ENCODE data around the gene FAM107A.

FAM107A gene

GRCh38 chr3:58591517-58592510 is 14.6 kb upstream of the FAM107A start:
- no peak for DNase-seq

DNA sequence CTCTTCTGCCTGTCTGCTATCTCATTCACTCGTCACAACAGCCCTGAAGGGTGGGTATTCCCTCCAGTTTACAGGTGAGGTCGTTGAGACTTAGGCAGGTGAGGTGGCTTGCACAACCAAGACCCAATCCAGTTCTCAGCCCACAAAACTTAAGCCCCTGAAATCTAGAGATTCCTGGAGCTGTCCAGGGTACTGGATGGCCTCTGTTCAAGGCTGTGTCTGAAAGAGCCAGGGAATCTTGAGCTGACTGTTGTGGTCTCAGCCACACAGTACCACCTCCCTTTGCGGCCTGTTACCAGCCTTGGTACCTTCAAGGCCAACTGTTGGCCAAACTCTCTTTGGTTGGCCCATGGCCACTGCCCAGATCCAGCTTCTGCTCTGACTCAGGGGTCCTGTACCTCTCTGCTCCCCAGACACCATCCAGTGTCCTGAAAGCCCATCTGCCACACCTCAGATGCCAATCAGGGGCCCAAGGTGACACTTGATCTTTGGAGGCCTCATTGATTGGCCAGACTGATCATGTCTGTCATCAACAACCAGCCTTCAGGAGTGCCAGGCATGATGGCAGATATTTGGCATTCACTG is 10.9 kb upstream of the FAM107A start:
- DNase-seq, result peak; percentile 48

- peak; percentile 62 for DNase-seq
Observed at GRCh38 chr3:58586776-58587192, 9.6 kb upstream of the FAM107A start.

GRCh38 chr3:58585994-58586393 is 8.8 kb upstream of the FAM107A start:
- peak; percentile 51 for DNase-seq

GRCh38 chr3:58585005-58585786 is 8.0 kb upstream of the FAM107A start:
- DNase-seq, result peak; percentile 89

GRCh38 chr3:58584690-58585004 is 7.5 kb upstream of the FAM107A start:
- no peak for DNase-seq

GRCh38 chr3:58581328-58582091 is 4.3 kb upstream of the FAM107A start:
- DNase-seq, result peak; percentile 88

- no peak for DNase-seq
Observed at GRCh38 chr3:58580826-58581327, 3.7 kb upstream of the FAM107A start.

DNA sequence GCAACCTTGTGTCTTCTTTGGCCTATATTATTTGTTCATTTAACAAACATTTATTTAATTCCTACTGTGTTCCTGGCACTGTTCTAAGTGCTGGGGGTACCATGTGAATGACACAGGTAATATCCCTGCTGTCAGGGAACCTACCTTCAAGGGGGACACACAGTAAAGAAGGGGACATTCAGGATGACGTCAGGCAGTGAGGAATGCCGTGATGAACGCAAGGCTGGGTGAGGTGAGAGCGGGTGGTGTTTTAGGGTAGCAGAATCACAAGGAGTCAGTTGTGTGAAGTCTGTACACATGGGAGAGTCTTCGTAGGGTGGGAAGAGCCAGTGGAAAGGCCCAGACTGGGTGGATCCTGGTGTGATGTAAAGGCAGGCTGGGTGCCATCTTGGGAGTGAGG is 1.7 kb upstream of the FAM107A start:
- no peak for DNase-seq

DNA sequence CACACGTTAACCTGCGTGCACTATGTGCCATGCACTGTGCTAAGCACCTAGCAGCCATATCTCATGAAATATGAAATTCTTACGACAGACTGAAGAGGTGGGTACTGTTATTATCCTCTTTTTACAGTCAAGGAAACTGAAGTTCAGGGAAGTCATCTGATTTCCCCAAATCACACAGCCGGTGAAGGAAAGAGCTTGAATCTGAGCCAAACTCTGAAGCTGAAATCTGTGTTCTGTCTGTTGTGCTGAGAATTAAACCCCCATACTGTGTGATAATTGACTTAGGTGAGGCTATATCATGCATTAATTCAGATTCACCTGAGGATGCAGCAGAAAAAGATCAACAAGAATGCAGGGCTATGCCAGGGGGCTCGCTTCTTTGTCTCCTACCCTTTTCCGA is 475 bp downstream of the FAM107A start:
- no peak for DNase-seq

- DNase-seq, result no peak
Observed at GRCh38 chr3:58575971-58576652, 1.1 kb downstream of the FAM107A start.

- no peak for DNase-seq
Observed at GRCh38 chr3:58574682-58575081, 2.5 kb downstream of the FAM107A start.

DNA sequence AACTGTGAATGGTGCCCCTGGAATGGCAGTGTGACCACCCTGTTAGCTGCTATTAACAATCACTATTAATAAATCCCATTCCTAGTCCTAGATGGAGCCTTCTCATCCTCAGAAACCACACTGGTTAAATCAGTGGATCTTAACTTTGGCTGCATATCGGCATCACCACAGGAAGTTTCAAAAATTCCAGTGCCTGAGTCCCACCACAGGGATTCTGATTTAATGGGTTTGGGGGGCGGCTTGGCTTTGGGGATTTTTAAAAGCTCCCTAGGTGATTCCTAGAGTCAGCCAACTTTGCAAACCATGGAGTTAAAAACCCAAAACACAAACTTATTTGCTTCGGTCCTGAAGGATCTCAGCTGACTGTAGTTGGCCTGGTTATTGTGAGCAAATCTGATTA is 3.1 kb downstream of the FAM107A start:
- DNase-seq, result no peak

DNA sequence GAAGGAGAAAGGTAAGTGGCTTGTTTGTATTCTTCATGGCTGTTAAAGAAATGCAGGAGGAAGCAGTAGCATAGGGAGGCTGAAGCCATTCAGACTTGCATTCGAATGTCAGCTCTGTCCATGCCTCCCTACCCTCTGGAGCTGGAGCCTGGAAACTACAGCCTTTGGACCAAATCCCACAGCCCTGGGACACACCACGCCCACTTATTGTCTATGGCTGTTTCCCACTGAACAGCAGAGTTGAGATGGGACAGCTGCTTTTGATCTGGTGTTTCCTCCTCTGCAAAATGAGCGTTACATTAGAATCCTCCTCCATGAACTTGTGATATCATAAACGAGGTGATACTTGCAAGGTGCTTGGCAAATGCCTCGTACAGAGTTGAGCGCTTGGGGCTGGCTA is 3.6 kb downstream of the FAM107A start:
- DNase-seq, result no peak

DNA sequence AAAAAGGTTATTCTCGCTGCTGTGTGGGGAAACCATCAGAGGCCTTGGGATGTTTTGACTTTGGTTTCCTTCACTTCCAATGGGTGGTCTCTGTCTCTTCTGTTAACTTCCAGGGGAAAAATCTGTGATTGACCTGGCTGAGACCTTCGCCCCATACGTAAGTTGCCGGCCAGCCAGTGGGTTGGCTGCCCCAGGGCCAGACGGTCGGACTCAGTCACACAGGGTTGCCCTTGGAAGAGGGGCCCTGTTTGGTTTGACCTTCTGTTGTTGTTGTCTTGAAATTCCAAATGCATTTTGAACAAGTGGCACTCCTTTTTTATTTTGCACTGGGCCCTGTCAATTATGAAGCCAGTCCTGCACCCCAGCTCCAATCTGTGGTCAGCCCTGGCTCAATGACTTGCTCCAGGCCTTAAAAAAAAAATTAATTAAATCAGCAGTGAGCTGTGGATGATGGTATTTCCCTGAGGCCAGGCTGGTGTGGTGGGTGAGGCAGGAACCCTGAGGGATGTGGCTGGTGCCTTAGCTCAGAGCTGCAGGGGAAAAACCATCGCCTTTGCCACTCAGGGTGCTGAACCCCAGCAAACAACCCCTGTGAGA is 4.5 kb downstream of the FAM107A start:
- no peak for DNase-seq

GRCh38 chr3:58572013-58572633 is 5.1 kb downstream of the FAM107A start:
- no peak for DNase-seq

- DNase-seq, result no peak
Observed at GRCh38 chr3:58570851-58571250, 6.3 kb downstream of the FAM107A start.

DNA sequence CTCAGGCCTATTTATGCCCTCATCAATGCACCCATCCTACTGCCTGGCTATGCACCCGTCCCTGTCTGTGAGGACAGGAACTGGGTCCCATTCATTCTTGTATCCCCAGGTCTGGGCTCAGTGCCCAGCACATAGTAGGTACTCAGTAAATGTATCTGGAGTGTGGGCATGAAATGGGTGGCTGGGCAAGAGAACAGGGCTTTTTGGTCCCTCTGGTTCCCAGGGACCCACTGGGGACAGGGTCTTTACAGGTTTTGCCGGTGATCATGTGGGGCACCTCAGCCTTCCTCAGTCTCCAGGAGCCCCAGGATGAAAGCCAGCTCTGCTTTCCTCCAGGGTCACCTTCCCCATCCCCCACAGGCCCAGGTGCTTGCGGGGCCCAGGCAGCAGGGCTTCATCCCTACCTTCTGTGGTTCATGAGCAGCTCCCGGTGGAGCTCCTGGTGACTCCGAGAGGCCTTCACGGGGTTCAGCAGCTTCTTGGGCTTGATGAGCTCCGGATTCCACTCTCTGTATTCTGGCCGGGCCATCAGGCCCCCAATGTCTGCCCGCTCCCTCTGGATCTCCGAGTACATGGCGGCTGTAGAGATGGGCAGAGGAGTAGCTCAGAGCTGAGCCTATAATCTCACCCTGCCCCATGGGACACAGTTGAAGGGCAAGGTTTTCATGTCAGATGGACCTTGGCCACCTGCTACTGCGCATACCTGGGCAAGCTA is 7.7 kb downstream of the FAM107A start:
- no peak for DNase-seq

DNA sequence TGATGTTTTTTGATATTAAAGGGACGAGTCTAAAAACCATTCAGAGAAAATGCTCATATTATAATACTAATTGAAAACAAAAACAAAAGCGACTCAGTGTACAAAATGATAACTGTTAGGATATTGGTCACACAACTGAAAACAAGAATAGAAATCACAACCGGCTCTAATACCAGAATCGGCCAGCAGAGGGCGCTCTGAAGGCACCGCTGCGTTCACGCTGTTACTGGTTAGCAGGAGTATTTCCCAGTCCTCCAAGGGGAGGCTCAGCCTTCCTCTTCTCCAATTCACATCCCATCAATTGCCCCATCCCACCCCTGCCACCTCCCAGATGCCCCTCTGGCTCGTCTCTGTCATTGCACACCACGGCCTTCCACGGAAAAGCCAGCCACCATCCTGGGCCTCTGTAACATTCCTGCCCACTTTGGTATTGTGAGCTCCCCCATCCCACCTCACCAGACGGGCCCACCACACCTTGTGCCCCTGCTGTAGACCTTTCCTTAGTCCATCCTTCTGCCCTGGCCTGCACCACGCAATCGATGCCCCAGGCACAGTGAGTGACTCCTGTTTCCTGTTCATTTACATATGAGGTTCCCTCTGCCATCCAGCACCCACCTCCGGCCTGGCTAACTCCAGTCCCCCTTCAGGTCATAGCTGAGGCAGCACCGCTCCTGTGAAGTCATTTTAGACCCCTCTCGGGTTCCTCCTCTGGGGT is 8.5 kb downstream of the FAM107A start:
- DNase-seq, result peak; percentile 90

GRCh38 chr3:58567251-58567515 is 10.0 kb downstream of the FAM107A start:
- no peak for DNase-seq

Data from retina (tissue), 1 donor.